IgD-negative memory B cell (primary cell): ENCODE measurements around the gene SHB. TPM values are rescaled to one million over a fixed set of nuclear protein-coding genes. Genes with fewer than 3 reads are reported as not detected.

Source experiments
- H3K27ac Mint-ChIP-seq, 3 donors: one replicate each; pipeline ENCODE4 v1.8.0; 2020 to 2022; ENCODE audit warnings: mild to moderate bottlenecking in 3 of 3, mixed read lengths in 3 of 3, moderate library complexity in 1 of 3
- H3K27me3 Mint-ChIP-seq: one replicate; pipeline ENCODE4 v1.8.0; 2021; ENCODE audit warnings: mixed read lengths
- H3K36me3 Mint-ChIP-seq: one replicate; pipeline ENCODE4 v1.8.0; 2020; ENCODE audit warnings: mild to moderate bottlenecking, mixed read lengths
- H3K4me1 Mint-ChIP-seq, 3 donors: one replicate each; pipeline ENCODE4 v1.8.0; 2020 to 2022; ENCODE audit warnings: mixed read lengths in 3 of 3, mild to moderate bottlenecking in 1 of 3
- H3K4me3 Mint-ChIP-seq, 4 donors: one replicate each; pipeline ENCODE4 v1.8.0; 2020 to 2022; ENCODE audit warnings: mild to moderate bottlenecking in 4 of 4, mixed read lengths in 4 of 4, moderate library complexity in 3 of 4
- H3K9me3 Mint-ChIP-seq, 3 donors: one replicate each; pipeline ENCODE4 v1.8.0; 2020 to 2021; ENCODE audit warnings: mixed read lengths in 3 of 3, mild to moderate bottlenecking in 1 of 3
- polyA plus RNA-seq: library from polyadenylated mRNA; unstranded; fragments of 300-500 nt; fragmentation: Illumina TruSeq; gene quantifications from one replicate; pipeline ENCODE4 v1.2.3, GENCODE V29; 2021

The SHB gene
- polyA plus RNA-seq, 1 donor from 2014 or later: not detected

DNA sequence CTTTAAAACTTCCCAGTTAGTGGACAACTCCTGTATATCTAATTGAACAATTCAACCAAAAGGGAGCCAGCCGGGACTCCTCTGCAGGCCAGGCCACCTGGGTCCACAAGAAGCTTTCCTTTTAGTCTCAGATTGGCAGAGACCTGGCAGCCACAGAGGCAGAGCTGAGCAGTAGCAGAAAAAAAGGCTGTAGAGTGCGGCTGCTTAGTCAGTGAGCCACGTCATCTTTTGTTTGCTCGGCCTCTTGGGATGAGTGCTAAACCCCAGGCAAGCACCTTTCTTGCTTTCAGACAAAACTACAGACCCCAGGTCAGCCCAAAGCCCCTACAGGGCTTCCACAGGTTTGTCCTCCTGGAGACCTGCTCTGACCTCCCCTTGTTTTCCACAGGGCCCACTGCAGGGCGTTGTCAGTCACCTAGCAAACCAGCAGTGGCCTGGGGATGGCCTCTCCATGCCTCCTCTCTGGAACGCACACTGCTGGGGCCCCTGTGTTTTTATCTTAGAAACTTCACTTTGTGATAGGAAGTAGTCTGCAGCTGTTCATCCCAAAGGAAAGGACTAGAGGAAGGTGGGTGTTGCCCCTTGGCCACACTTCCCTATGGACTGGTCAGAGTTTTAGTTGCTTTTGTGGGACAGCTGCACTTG, 49.9 kb downstream of the SHB start:
- peaks cover 0 to 1% (median 0%) of the 10 kb centered on the region in 3 donors for H3K4me1 Mint-ChIP-seq
- no peaks in the 10 kb centered on the region for H3K9me3 Mint-ChIP-seq
- no peaks in the 10 kb centered on the region for H3K36me3 Mint-ChIP-seq
- H3K4me3 Mint-ChIP-seq: no peak overlapping the region
- H3K27me3 Mint-ChIP-seq: peaks cover 8% of the 10 kb centered on the region
- H3K27ac Mint-ChIP-seq: peak overlapping the region in 1 of 3 donors; percentile 39

DNA sequence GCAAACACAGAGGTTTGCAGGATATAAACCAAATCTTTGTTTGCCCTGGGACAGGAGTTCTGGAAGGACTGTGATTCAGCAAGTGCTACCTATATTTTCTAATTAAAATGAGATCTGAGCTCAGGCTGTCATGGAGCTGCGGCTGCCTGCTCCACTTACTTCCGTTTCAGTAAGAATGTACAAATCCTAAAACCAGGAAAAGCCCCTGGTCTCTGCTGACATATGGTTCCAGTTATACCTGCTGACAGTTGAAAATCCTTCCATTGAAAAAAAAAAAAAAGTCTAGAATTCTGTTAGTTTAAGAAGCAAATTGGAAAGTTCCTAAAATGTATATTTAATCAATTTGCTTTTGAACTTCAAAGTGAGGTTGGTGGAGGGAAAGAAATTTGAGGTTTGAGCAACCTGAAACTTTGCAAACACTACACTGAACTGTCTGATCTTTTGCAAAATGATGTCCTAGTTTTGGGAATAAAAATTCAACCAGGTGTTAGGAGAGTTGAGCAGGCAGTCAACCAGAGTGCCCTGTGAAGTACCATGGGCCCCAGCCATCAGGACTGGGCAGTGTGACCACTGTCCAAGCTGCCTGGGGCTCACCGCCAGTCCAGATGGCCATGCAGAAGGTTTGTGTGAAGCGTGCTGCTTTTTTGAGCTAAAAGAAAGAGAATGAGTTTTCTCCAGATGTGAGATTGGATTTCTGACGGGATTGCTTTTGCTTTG, 50.6 kb downstream of the SHB start:
- peaks cover 8% of the 10 kb centered on the region for H3K27me3 Mint-ChIP-seq
- no peaks in the 10 kb centered on the region for H3K9me3 Mint-ChIP-seq
- H3K27ac Mint-ChIP-seq: peak overlapping the region in 1 of 3 donors; percentile 39
- no peaks in the 10 kb centered on the region for H3K36me3 Mint-ChIP-seq
- H3K4me1 Mint-ChIP-seq: peaks cover 0 to 1% (median 0%) of the 10 kb centered on the region in 3 donors
- no peak overlapping the region for H3K4me3 Mint-ChIP-seq

DNA sequence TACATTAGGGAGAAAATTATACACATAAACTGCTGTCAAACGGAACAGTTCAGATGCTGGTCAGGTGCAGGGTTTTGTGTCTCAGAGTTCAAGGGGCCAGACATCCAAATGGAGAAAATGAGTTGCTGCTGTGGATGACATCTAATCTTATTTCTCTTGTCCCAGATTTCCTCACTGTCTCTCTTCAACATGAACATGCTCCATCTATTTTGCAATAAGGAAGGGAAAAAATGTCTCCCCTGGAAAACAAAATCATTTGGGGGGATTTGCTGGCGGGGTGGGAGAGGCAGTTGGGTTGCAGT, 51.2 kb downstream of the SHB start:
- Mint-ChIP-seq H3K36me3 (no peaks in the 10 kb centered on the region), H3K9me3 (no peaks in the 10 kb centered on the region), H3K4me1 (peaks cover 0 to 1% (median 0%) of the 10 kb centered on the region in 3 donors)

DNA sequence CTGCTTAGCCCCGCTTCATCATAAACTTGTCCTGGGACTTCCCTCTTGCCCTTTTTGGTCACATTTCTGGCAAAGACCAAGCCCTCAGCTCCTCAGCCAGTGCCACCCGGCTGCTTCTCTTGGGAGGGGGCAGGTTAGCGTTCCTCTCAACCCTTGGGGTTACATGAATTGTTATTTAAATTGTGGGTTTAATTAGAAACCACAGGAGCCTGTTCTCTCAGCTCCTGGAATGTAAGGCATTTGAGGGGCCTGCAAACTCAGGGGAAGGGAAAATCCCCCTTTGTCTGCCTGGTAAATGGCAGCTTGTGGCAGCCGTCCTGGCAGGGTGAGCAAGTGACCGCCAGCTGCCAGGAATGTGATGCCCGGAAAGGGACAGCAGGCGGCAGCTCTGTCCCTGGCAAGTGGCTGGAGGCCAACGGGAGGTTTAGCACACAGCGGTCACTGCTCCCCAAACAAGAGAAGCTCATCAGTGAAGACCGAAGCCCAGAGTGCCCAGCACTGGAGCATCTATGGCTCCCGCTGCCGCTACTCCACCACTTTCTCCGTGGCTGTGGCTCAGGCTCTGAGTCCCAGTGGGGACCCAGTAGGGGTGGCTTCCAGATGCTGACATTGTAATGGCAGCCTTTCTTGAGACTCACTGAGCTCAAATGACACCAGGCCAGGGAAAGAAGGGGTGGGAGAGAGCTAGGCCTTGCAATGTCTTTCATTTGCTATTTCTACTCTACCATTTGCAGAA, 51.7 kb downstream of the SHB start:
- Mint-ChIP-seq H3K4me1 (peaks cover 0 to 1% (median 0%) of the 10 kb centered on the region in 3 donors), H3K36me3 (no peaks in the 10 kb centered on the region), H3K27ac (no peak overlapping the region), H3K27me3 (peaks cover 7% of the 10 kb centered on the region), H3K9me3 (no peaks in the 10 kb centered on the region), H3K4me3 (no peak overlapping the region)

More for the DNA sequence above, 51.2 kb downstream of the SHB start:
- no peak overlapping the region for H3K4me3 Mint-ChIP-seq
- H3K27me3 Mint-ChIP-seq: peaks cover 8% of the 10 kb centered on the region
- no peak overlapping the region for H3K27ac Mint-ChIP-seq

DNA sequence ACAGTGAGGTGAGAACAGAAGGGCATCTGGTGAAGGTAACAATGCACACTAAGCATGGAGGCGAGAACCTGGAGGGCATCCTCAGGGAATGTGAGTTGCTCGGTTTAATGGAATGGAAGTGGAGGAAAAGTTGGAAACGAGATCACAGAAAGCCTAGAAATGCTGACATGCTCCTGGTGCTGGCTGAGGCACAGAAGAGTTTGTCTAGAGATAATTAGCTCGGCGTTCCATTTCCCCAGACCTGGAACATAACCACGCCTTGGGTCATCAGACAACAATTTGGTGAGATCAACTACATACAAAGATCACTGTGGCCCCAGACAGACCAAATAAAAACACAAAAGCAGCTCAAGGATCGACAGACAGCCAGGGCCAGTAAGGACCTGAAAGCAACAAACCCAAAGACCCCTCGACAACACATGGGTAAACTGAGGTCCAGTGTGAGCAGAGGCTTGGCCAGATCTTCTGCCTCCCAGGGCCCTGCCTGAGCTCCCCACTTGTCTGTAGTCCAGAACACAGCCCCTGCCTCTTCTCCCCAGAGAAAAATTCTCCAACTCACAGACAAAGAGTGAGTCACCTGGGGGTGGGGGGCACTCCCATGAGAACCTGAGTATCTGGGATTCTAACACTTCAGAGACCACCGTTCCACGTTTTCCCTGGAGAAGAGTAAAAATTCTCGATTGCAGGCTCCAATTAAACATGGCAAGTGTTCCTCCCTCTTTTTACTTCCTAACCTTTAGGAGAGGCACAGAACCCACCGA, 52.5 kb downstream of the SHB start:
- Mint-ChIP-seq H3K27ac (no peak overlapping the region), H3K9me3 (no peaks in the 10 kb centered on the region), H3K27me3 (peaks cover 5% of the 10 kb centered on the region), H3K4me1 (peaks cover 0 to 1% (median 0%) of the 10 kb centered on the region in 3 donors), H3K4me3 (no peak overlapping the region), H3K36me3 (no peaks in the 10 kb centered on the region)

DNA sequence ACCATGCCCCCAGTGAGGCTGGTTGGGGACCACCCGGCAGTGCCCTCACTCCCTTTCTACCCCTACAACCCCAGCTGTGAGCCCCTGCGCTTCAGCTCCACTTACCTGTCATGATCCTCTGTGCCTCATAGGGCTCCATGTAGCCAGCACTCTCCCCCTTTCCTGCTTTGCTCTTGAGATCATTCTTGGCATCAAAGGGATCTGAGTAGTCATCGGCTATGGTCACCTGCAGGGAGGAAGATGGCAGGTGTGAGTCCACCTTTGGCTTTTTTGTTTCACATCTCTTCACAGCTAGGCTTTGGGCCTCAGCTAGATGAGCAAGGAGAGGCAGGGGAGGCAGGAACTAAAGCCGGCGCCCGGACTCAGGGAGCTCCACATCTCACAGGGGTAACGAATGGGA, 53.1 kb downstream of the SHB start:
- H3K4me1 Mint-ChIP-seq: peaks cover 0 to 1% (median 0%) of the 10 kb centered on the region in 3 donors
- H3K4me3 Mint-ChIP-seq: no peak overlapping the region
- H3K27ac Mint-ChIP-seq: no peak overlapping the region
- H3K36me3 Mint-ChIP-seq: no peaks in the 10 kb centered on the region
- H3K27me3 Mint-ChIP-seq: peaks cover 5% of the 10 kb centered on the region
- no peaks in the 10 kb centered on the region for H3K9me3 Mint-ChIP-seq

DNA sequence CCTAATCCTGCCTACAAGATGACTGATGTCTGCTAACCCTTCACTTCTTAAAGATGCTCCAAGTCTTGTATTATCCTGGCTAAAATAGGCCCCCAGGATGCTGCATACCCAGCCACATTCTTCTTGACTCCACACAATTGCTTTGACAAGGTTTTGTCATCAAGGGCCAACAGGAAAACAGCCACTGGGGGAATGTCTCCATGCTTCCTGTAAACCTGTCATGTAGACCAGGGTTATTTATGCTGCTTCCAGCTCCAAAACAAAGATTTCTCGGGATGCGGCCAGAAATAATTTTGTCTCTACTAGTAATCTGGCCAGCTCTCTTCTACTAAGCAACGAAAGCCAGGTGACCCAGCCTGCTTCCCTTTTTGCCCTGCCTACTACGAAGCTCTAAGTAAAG, 53.8 kb downstream of the SHB start:
- peaks cover 0 to 1% (median 0%) of the 10 kb centered on the region in 3 donors for H3K4me1 Mint-ChIP-seq
- H3K27ac Mint-ChIP-seq: no peak overlapping the region
- H3K9me3 Mint-ChIP-seq: no peaks in the 10 kb centered on the region
- H3K4me3 Mint-ChIP-seq: no peak overlapping the region
- peaks cover 4% of the 10 kb centered on the region for H3K27me3 Mint-ChIP-seq
- H3K36me3 Mint-ChIP-seq: no peaks in the 10 kb centered on the region

DNA sequence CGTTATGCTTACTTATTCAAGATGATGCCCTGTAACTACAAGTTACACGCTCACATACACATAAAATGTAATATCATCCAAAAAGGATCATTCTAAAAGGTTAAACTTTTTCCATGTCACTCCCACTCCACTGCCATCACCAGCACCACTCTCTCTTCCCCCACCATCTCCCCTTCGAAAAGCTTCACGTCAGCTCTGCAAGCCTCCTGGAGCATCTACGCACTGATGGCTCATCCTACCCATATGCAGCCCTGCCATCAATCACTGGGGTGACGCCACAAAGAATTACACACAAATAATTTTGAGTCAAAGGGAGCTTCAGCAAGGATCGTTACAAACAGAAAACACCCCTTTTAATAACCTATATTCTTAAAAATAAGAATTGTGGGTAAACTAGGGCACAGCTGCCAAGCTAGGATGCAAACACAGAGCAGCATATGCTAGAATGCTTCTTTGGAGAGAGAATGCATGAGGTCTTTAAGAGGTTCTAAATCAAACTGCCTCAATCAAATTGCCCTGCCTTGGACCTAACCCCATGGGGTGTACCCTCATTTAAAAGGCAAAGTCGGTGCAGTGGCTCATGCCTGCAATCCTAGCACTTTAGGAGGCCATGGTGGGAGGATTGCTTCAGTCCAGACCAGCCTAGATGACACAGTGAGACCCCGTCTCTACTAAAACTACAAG, 56.1 kb downstream of the SHB start:
- Mint-ChIP-seq H3K36me3 (no peaks in the 10 kb centered on the region), H3K9me3 (no peaks in the 10 kb centered on the region), H3K4me3 (peak overlapping the region in 1 of 4 donors; percentile 43), H3K27ac (no peak overlapping the region), H3K4me1 (peaks cover 0 to 4% (median 2%) of the 10 kb centered on the region in 3 donors), H3K27me3 (peaks cover 3% of the 10 kb centered on the region)

DNA sequence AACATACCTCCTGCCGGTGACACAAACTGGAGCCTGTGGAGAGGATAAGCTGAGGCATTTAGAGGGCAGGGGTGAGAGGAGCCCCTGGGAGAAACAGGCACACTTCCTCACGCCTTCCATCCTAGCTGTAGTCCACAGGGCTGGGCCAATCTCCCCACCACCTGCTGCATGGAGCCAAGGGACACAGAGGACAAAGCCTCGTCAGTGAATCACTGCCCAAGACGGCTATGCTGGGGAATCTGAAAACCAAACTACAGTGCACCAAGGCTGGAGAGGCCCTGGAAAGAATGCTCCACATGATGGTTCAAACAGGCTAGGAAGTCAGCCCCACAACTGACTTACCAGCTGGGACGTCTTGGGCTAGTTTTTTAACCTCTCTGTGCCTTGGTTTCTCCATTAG, 57.0 kb downstream of the SHB start:
- H3K4me3 Mint-ChIP-seq: no peak overlapping the region
- no peak overlapping the region for H3K27ac Mint-ChIP-seq
- no peaks in the 10 kb centered on the region for H3K36me3 Mint-ChIP-seq
- peaks cover 0 to 6% (median 6%) of the 10 kb centered on the region in 3 donors for H3K4me1 Mint-ChIP-seq
- H3K27me3 Mint-ChIP-seq: peaks cover 3% of the 10 kb centered on the region
- H3K9me3 Mint-ChIP-seq: no peaks in the 10 kb centered on the region

DNA sequence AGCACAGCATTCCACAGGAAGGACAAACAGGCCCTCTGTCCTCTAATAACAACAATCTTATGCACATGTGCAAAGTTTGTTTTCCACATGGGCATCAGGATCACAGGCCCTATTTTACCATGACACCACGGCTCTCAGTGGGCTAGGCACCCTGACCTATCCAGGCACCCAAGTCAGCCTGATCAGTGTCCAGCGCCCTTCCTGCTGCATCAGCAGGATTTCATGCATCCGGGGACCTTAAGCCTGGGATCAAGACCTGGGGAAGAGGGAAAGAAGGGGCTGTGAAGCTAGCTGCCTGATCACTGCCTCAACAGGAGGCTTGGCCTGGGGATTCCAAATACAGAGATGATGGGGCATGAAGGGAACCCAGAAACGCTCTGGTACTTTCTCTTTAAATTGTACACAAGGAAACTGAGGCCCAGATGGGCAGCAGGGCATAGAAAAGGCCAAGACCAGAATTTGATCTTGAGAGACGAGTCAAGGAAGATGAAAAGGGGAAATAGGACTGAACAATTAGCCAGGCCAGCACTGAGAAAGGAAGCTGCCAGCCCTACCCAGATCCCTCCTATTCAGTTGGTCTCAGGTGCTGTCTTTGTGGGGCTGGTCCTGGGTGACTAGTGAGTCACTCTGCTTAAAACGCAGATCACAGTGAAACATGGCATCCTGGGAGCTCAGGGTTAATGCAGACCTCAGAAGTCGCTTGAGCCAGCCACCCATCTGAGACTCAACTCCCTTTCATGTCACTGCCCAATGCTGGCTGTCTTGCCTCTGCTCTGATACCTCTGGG, 57.9 kb downstream of the SHB start:
- H3K27ac Mint-ChIP-seq: peak overlapping the region in 1 of 3 donors; percentile 57
- no peaks in the 10 kb centered on the region for H3K36me3 Mint-ChIP-seq
- peaks cover 0 to 6% (median 5%) of the 10 kb centered on the region in 3 donors for H3K4me1 Mint-ChIP-seq
- H3K4me3 Mint-ChIP-seq: no peak overlapping the region
- H3K27me3 Mint-ChIP-seq: peaks cover 3% of the 10 kb centered on the region
- H3K9me3 Mint-ChIP-seq: no peaks in the 10 kb centered on the region

DNA sequence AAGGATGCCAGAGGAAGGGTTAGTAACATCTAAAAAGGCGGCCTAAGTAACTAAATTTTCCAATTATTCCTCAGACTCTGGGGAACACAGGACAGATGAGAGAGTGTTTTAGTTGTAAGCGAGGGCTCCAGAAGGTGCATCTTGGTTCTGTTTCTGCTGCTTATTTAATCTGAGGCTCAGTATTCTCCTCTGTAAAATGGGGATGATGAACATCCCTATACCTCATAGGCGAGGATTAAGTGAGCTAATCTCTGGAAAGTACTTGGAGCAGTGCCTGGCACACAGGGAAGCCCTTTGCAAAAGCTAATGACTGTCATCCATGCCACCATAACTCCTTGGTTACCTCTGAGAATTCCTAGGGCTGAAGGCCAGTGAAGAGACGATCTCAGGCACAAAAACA, 59.0 kb downstream of the SHB start:
- Mint-ChIP-seq H3K4me1 (peaks cover 0 to 6% (median 5%) of the 10 kb centered on the region in 3 donors), H3K9me3 (no peaks in the 10 kb centered on the region), H3K4me3 (no peak overlapping the region), H3K36me3 (no peaks in the 10 kb centered on the region), H3K27me3 (peaks cover 3% of the 10 kb centered on the region), H3K27ac (peak overlapping the region in 1 of 3 donors; percentile 57)

DNA sequence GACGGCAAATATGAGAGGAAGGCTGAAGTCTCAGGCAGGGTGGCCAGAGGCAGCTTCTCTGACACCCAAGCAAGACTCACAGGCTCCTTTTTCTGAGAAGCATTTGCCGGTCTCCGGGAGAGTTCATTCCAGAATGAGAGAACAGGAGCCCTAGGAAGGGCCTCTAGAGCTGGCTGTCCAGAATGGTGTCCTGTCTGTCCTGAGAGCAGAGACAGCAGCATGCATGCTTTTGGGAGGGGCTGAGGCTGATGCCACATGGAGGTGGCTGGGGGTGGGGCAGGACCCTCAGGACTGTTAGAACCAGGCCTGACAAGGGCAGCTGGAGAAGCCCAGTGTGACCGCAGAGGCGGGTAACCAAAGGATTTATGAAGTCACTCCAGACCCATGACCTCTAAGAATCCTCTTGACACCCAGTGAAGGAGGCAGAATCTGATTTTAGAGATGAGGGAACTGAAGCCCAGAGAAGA, 60.0 kb downstream of the SHB start:
- Mint-ChIP-seq H3K9me3 (no peaks in the 10 kb centered on the region), H3K27ac (no peak overlapping the region), H3K27me3 (peaks cover 3% of the 10 kb centered on the region), H3K4me3 (no peak overlapping the region), H3K4me1 (peaks cover 0 to 6% (median 5%) of the 10 kb centered on the region in 3 donors), H3K36me3 (no peaks in the 10 kb centered on the region)

DNA sequence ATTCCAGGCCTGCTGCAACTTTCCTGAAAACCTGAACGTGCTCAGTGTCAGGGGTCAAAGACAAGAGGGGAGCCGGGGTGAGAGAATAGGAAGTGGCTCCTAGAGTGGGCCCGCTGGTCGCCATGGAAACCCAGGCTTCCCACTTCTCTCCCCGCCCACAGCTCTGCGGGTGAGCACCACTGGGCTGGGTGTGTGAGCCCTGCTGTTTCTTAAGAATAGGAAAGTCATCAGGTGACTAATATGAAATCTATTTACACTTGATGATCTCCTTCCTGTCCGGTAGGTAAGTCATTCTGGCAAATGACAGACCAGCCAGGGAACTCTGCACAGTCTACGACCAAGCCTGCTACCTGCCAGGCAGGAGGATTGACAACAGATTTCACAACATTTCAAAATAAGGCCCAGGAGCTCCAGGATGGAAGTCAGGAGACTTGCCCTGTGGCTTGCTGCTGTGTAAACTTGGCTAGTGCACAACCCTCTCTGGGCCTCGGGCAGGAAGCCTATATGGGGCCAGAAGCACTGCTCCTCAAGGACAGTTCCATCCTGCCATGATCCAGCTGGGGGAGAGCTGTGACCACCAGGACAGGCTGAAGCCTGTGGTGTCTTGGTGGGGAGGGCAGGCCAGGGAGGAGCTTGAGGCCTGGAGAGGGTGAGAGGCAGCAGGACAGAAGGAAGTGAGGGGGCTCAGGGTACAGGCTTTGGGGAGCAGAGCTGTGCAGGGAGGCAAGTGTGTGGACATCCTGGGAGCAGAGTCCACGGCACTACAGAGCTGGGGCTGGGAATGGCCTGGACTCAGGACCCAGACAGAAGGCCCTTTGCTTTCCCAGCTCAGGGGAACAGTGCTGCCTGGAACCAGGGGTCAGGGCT, 60.6 kb downstream of the SHB start:
- no peak overlapping the region for H3K4me3 Mint-ChIP-seq
- no peak overlapping the region for H3K27ac Mint-ChIP-seq
- H3K4me1 Mint-ChIP-seq: peaks cover 0 to 6% (median 5%) of the 10 kb centered on the region in 3 donors

More for the DNA sequence above, 60.6 kb downstream of the SHB start:
- Mint-ChIP-seq H3K36me3 (no peaks in the 10 kb centered on the region), H3K9me3 (peaks cover 0 to under 1% (median 0%) of the 10 kb centered on the region in 3 donors), H3K27me3 (peaks cover 3% of the 10 kb centered on the region)
